ENCODE measurements around the gene COPG2. TPM values are rescaled to one million over a fixed set of nuclear protein-coding genes. Genes with fewer than 3 reads are reported as not detected.
"Not testable (repeated sequence)": the region's sequence is repeated elsewhere in the genome, so short reads cannot be mapped to it uniquely, and the experiment has no call there.

COPG2 gene
- total RNA-seq, 2 experiments from 2014 or later, result 29.9 to 32.2 TPM

DNA sequence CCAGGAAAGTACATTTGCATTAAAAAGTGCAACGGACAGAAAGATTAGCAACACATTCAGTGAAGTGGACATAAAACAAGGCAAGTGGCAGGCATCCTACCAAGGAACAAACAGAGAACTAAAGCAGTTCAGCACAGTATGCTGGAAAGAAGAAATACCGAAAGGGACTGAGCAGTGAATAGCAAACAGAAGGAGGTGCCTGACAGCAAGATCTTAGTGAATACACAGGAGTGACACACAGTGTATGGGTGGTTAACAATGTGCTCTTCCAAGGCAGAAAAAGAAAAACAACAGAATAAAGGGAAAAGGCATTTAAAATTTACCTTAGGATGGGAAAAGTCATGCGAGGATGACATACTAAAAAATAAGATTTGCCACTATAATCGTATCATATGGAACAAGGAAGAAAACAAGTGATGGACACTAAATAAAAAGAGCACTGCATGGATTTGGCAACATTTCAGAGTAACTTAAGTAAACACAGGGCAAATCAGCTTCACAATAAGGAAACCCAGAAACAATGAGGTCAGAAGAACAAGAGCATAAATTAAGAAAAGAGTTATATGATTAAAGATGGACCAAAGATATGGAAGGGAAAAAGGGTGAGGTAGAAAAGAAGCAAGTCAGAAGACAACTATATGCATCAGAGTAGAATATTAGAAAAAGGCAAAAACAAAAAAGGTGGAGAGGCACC lies 147.1 kb downstream of the COPG2 start:
- H3K36me3 ChIP-seq (ENCODE audit: insufficient read depth, low read length), result no peaks in the 10 kb centered on the region
- H3K4me1 ChIP-seq (ENCODE audit: insufficient read depth, low read length, poor library complexity, severe bottlenecking), result no peaks in the 10 kb centered on the region
- H4K20me1 ChIP-seq (ENCODE audit: insufficient read depth, low read length), result no peaks in the 10 kb centered on the region
- H2AFZ ChIP-seq (ENCODE audit: low read length), result no peak overlapping the region
- BruUV-seq (replicated peaks), result no TSS peak
- TF ChIP-seq EZH2phosphoT487 (IDR thresholded peaks at IDR 0.05; ENCODE audit: borderline replicate concordance, low read depth, low read length), result no peak
- TF ChIP-seq, protein P1, sequence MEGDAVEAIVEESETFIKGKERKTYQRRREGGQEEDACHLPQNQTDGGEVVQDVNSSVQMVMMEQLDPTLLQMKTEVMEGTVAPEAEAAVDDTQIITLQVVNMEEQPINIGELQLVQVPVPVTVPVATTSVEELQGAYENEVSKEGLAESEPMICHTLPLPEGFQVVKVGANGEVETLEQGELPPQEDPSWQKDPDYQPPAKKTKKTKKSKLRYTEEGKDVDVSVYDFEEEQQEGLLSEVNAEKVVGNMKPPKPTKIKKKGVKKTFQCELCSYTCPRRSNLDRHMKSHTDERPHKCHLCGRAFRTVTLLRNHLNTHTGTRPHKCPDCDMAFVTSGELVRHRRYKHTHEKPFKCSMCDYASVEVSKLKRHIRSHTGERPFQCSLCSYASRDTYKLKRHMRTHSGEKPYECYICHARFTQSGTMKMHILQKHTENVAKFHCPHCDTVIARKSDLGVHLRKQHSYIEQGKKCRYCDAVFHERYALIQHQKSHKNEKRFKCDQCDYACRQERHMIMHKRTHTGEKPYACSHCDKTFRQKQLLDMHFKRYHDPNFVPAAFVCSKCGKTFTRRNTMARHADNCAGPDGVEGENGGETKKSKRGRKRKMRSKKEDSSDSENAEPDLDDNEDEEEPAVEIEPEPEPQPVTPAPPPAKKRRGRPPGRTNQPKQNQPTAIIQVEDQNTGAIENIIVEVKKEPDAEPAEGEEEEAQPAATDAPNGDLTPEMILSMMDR (conservative IDR thresholded peaks at IDR 0.05; ENCODE audit: low read length), result no peak
- H3K79me2 ChIP-seq (ENCODE audit: insufficient read depth, low read depth, low read length), result no peaks in the 10 kb centered on the region
- intact Hi-C loops (cut with micrococcal nuclease; ENCODE audit: unreplicated experiment), result no loop called here
- ChIA-PET POLR2A (no interaction called here), CTCF (ENCODE audit: unreplicated experiment) (no interaction called here)
- DNase-seq (ENCODE audit: low spot score), result no peak
- H3K9me2 ChIP-seq (ENCODE audit: insufficient read depth, low read length), result no peaks in the 10 kb centered on the region
- no peaks in the 10 kb centered on the region for H3K9me3 ChIP-seq (ENCODE audit: low read length)
- no peak overlapping the region for H3K27ac ChIP-seq (ENCODE audit: low read depth, low read length, poor library complexity, severe bottlenecking)
- H3K4me2 ChIP-seq (ENCODE audit: low read length), result no peak overlapping the region
- H3K4me3 ChIP-seq (ENCODE audit: low read depth, low read length, poor library complexity, severe bottlenecking), result no peak overlapping the region

DNA sequence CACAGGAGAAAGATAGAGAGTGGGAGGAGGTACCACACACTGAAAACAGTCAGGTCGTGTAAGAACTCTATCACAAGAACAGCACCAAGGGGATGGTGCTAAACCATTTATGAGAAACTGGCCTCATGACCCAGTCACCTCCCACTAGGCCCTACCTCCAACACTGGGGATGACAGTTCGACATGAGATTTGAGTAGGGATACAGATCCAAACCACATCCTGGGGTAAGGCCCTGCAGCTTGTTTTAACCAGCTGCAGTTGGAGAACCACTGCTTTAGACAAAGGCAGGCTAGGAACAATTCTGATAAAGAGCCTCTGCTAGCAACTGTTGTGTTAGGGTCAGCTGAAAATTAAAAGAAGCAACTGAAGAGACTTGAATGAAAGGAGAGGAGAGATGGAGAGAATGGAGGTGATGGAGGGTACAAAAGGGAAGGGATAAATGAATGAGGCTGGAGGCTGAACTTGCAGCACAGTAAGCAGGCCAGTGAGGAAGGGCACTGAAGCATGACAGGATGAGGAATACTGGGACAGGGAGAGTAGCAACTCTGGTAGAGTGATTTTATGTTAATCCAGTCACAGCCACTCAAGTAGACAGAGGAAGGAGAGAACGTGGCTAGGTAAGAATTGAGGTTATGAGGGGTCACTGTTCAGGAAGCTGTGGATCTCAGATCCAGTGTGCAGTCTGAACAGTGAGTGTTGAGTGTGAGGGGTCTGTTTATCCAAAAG lies 153.1 kb downstream of the COPG2 start:
- intact Hi-C loops (cut with micrococcal nuclease; ENCODE audit: unreplicated experiment), result no loop called here
- Histone ChIP-seq H3K79me2 (ENCODE audit: insufficient read depth, low read depth, low read length) (no peaks in the 10 kb centered on the region), H3K9me3 (ENCODE audit: low read length) (no peaks in the 10 kb centered on the region), H3K4me1 (ENCODE audit: insufficient read depth, low read length, poor library complexity, severe bottlenecking) (no peaks in the 10 kb centered on the region), H3K27ac (ENCODE audit: low read depth, low read length, poor library complexity, severe bottlenecking) (no peak overlapping the region), H3K4me2 (ENCODE audit: low read length) (no peak overlapping the region), H2AFZ (ENCODE audit: low read length) (no peak overlapping the region), H3K4me3 (ENCODE audit: low read depth, low read length, poor library complexity, severe bottlenecking) (no peak overlapping the region), H4K20me1 (ENCODE audit: insufficient read depth, low read length) (no peaks in the 10 kb centered on the region), H3K36me3 (ENCODE audit: insufficient read depth, low read length) (no peaks in the 10 kb centered on the region), H3K9me2 (ENCODE audit: insufficient read depth, low read length) (no peaks in the 10 kb centered on the region)
- TF ChIP-seq, protein P1 (conservative IDR thresholded peaks at IDR 0.05; ENCODE audit: low read length), result no peak
- TF ChIP-seq EZH2phosphoT487 (IDR thresholded peaks at IDR 0.05; ENCODE audit: borderline replicate concordance, low read depth, low read length), result no peak
- DNase-seq (ENCODE audit: low spot score), result no peak
- CTCF ChIA-PET (ENCODE audit: unreplicated experiment), result interaction anchor here (0.6 kb wide), 1 partner anchor 175 kb away, joined by 5 read pairs; no protein-coding TSS in a partner anchor
- BruUV-seq (replicated peaks), result no TSS peak
- POLR2A ChIA-PET, result interaction anchor here (0.6 kb wide), 1 partner anchor 106 kb away, joined by 3 read pairs; no protein-coding TSS in a partner anchor

DNA sequence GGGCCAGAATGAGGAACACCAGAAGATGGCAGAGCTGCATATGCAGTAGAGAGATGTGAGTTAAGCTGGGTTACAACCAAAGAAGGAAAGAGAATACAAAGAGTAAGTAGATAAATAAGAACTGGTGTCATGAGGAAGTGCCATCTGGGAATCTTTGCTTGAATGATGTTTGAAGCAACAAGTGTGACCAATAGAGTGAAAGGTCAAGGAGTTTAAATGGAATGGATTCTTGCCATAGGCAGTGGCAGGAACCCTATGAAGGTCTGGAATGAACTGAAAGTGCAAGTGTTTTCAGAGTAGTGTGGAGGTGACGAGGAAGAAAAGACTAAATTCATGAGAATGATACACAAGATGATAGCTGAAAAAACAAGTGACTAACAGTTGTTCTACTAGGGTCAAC lies 155.1 kb downstream of the COPG2 start:
- H3K36me3 ChIP-seq (ENCODE audit: insufficient read depth, low read length), result no peaks in the 10 kb centered on the region
- H3K4me3 ChIP-seq (ENCODE audit: low read depth, low read length, poor library complexity, severe bottlenecking), result no peak overlapping the region
- no peak for DNase-seq (ENCODE audit: low spot score)
- no peak overlapping the region for H2AFZ ChIP-seq (ENCODE audit: low read length)
- no peaks in the 10 kb centered on the region for H4K20me1 ChIP-seq (ENCODE audit: insufficient read depth, low read length)
- no peaks in the 10 kb centered on the region for H3K9me3 ChIP-seq (ENCODE audit: low read length)
- no peaks in the 10 kb centered on the region for H3K9me2 ChIP-seq (ENCODE audit: insufficient read depth, low read length)
- no peak overlapping the region for H3K4me2 ChIP-seq (ENCODE audit: low read length)
- POLR2A ChIA-PET, result interaction anchor here (0.6 kb wide), 1 partner anchor 528 kb away, joined by 3 read pairs; no protein-coding TSS in a partner anchor
- H3K79me2 ChIP-seq (ENCODE audit: insufficient read depth, low read depth, low read length), result no peaks in the 10 kb centered on the region
- H3K4me1 ChIP-seq (ENCODE audit: insufficient read depth, low read length, poor library complexity, severe bottlenecking), result no peaks in the 10 kb centered on the region
- intact Hi-C loops (cut with micrococcal nuclease; ENCODE audit: unreplicated experiment), result no loop called here
- H3K27ac ChIP-seq (ENCODE audit: low read depth, low read length, poor library complexity, severe bottlenecking), result no peak overlapping the region
- no TSS peak for BruUV-seq (replicated peaks)
- no peak for TF ChIP-seq EZH2phosphoT487 (IDR thresholded peaks at IDR 0.05; ENCODE audit: borderline replicate concordance, low read depth, low read length)
- TF ChIP-seq, protein P1 (conservative IDR thresholded peaks at IDR 0.05; ENCODE audit: low read length), result no peak
- CTCF ChIA-PET (ENCODE audit: unreplicated experiment), result no interaction called here

DNA sequence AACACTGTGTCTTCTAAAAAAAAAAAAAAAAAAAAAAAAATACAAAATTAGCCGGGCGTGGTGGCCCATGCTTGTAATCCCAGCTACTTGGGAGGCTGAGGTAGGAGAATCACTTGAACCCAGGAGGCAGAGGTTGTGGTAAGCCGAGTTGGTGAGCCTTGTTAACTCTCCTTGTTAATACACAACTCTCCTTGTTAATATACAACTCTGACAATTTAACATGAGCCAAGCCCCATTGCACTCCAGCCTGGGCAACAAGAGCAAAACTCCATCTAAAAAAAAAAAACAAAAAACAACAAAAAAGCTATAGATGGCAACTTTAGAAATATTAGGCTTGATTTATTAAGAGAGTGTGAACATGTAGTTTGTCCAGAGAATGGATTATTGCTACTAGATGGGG lies 156.5 kb downstream of the COPG2 start:
- intact Hi-C loops (cut with micrococcal nuclease; ENCODE audit: unreplicated experiment); CTCF ChIA-PET (ENCODE audit: unreplicated experiment); H4K20me1 ChIP-seq (ENCODE audit: insufficient read depth, low read length); BruUV-seq (replicated peaks); H3K4me1 ChIP-seq (ENCODE audit: insufficient read depth, low read length, poor library complexity, severe bottlenecking); DNase-seq (ENCODE audit: low spot score); H3K4me3 ChIP-seq (ENCODE audit: low read depth, low read length, poor library complexity, severe bottlenecking); H3K27ac ChIP-seq (ENCODE audit: low read depth, low read length, poor library complexity, severe bottlenecking); H3K4me2 ChIP-seq (ENCODE audit: low read length); H3K9me3 ChIP-seq (ENCODE audit: low read length); H2AFZ ChIP-seq (ENCODE audit: low read length); H3K9me2 ChIP-seq (ENCODE audit: insufficient read depth, low read length); H3K36me3 ChIP-seq (ENCODE audit: insufficient read depth, low read length); H3K79me2 ChIP-seq (ENCODE audit: insufficient read depth, low read depth, low read length): not testable (repeated sequence)
- POLR2A ChIA-PET, result interaction anchor here (0.7 kb wide), 1 partner anchor 52 kb away, joined by 4 read pairs; no protein-coding TSS in a partner anchor

Data from OCI-LY7 (cell line).